ENCODE measurements around the gene RELB. TPM values are rescaled to one million over a fixed set of nuclear protein-coding genes. Genes with fewer than 3 reads are reported as not detected.

Gene RELB
- total and polyA plus RNA-seq, 10 of the 15 experiments (the other 5 are each of a cell fraction or from before 2014, with no cell fraction given): 0.66 to 43.8 (median 12.8) TPM

DNA sequence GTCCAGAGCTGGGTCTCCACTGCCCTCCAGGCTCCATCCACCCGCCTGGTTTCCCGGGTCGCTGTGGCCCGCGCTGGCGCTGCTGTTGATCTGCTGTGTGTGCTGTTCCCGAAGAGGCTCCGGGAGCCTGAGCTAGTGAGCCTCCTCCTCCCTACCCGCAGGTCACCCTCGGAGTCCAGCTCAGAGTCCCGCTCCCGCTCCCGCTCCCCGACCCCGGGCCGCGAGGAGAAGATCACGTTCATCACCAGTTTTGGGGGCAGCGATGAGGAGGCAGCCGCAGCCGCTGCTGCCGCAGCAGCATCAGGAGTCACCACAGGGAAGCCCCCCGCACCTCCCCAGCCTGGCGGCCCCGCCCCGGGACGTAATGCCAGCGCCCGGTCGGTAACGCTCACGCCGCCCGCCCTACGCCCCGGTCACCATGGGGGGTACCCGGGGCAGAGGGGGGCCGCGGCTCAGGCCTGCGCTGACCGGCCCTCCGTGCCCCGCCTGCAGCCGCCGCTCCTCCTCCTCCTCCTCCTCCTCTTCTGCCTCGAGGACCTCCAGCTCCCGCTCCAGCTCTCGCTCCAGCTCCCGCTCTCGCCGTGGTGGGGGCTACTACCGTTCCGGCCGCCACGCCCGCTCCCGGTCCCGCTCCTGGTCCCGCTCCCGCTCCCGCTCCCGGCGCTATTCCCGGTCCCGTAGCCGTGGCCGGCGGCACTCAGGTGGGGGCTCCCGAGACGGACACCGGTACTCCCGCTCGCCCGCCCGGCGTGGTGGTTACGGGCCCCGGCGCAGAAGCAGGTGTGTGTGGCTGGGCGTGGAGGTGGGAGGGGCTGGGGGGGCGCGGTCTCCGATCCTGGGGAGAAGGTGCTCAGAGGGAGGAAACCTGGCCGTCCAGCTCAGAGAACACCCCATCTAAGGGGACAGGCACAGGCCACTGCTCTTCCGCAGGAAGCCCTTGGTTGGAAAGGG lies 62.9 kb downstream of the RELB start:
- ChIA-PET SMC1A (ENCODE audit: uncharacterized antibody, unreplicated experiment) (no interaction called here), RAD21 (ENCODE audit: unreplicated experiment) (interaction anchor here (1.4 kb wide), 1 partner anchor 25 kb away, joined by 8 read pairs; the partner anchor contains the start of gene CLASRP), POLR2A (interaction anchor here (0.6 kb wide), 1 partner anchor 25 kb away, joined by 5 read pairs; no protein-coding TSS in a partner anchor), CTCF (interaction anchor here (0.6 to 1.4 kb wide), 2 partner anchors 75 to 796 kb away, joined by 3 read pairs; no protein-coding TSS in a partner anchor)
- intact Hi-C loops (cut with micrococcal nuclease; ENCODE audit: unreplicated experiment) (no loop called here), in situ Hi-C loops (cut with MboI) (no loop called here)
- Histone ChIP-seq H3K36me3 (ENCODE audit: control insufficient read depth in 2 of 2, insufficient read depth in 2 of 2, low read length in 1 of 2) (peaks cover 16 to 47% of the 10 kb centered on the region in 2 experiments), H3K4me3 (no peak overlapping the region), H3K4me2 (ENCODE audit: control insufficient read depth, insufficient read depth) (no peak overlapping the region), H3K27me3 (replicated peaks in 1 of 2; ENCODE audit: control insufficient read depth in 2 of 2, insufficient read depth in 2 of 2, low read length in 1 of 2) (no peaks in the 10 kb centered on the region), H2AFZ (ENCODE audit: control insufficient read depth, low read depth, low read length) (no peak overlapping the region), H3K27ac (ENCODE audit: control insufficient read depth, insufficient read depth) (no peak overlapping the region), H3K4me1 (ENCODE audit: control insufficient read depth, insufficient read depth, low read length) (no peaks in the 10 kb centered on the region), H3K9ac (ENCODE audit: control insufficient read depth, insufficient read depth, low read length) (no peak overlapping the region), H3K79me2 (ENCODE audit: control insufficient read depth, insufficient read depth, low read length) (no peaks in the 10 kb centered on the region), H4K20me1 (ENCODE audit: control insufficient read depth, insufficient read depth) (no peaks in the 10 kb centered on the region), H3K9me3 (replicated peaks; ENCODE audit: control insufficient read depth, insufficient read depth, low read length) (no peaks in the 10 kb centered on the region)
- 99% methylated on average over 67 of the region's 85 CpGs for WGBS (ENCODE audit: insufficient coverage, insufficient replicate concordance, low lambda C conversion rate, missing lambda C conversion rate)
- ATAC-seq (no peak), FAIRE-seq (no peak), DNase-seq (ENCODE audit: low read depth, low spot score) (no peak)
- no peak for TF ChIP-seq WRNIP1 (IDR thresholded peaks at IDR 0.05; ENCODE audit: borderline replicate concordance, low read depth, low read length)
- TF ChIP-seq POLR2A (IDR thresholded peaks at IDR 0.05; ENCODE audit: low read depth, low read length): peak; percentile 48; the same call in 1 of the 2 replicates
- BruUV-seq (replicated peaks): no TSS peak

DNA sequence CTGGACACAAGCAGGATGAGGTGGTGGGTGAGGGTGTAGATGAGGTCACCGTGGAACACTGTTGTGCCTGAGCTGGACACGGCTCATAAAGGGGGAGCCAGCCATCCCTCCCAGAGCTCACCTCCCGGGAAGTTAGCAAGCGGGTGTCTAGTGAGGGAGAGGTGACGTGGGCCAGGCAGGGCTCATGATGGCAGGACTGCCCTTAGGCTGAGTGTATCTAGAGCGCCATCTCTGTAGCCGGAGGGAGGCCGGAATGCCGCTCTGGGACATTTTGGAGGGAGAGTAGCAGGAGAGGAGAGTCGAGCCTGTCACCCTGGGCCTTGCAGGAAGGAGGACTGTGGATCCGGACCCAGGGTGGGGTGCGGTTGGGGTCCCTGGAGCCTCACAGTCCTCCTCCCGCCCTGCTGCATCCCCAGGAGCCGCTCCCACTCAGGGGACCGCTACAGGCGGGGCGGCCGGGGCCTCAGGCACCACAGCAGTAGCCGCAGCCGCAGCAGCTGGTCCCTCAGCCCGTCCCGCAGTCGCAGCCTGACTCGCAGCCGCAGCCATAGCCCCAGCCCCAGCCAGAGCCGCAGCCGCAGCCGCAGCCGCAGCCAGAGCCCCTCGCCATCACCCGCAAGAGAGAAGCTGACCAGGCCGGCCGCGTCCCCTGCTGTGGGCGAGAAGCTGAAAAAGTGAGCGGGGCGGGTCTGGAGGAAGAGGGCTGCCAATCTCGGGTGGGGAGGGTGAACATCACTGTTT lies 65.8 kb downstream of the RELB start:
- no peaks in the 10 kb centered on the region for H4K20me1 ChIP-seq (ENCODE audit: control insufficient read depth, insufficient read depth)
- intact Hi-C loops (cut with micrococcal nuclease; ENCODE audit: unreplicated experiment) (no loop called here), in situ Hi-C loops (cut with MboI) (no loop called here)
- H3K79me2 ChIP-seq (ENCODE audit: control insufficient read depth, insufficient read depth, low read length): no peaks in the 10 kb centered on the region
- H3K4me1 ChIP-seq (ENCODE audit: control insufficient read depth, insufficient read depth, low read length): no peaks in the 10 kb centered on the region
- H3K36me3 ChIP-seq (ENCODE audit: control insufficient read depth in 2 of 2, insufficient read depth in 2 of 2, low read length in 1 of 2): peaks cover 9 to 47% of the 10 kb centered on the region in 2 experiments
- no peak for ATAC-seq
- DNase-seq (ENCODE audit: low read depth, low spot score): no peak
- CTCF ChIA-PET: no interaction called here
- no peaks in the 10 kb centered on the region for H3K9me3 ChIP-seq (replicated peaks; ENCODE audit: control insufficient read depth, insufficient read depth, low read length)
- no peak overlapping the region for H3K27ac ChIP-seq (ENCODE audit: control insufficient read depth, insufficient read depth)
- H3K27me3 ChIP-seq (replicated peaks in 1 of 2; ENCODE audit: control insufficient read depth in 2 of 2, insufficient read depth in 2 of 2, low read length in 1 of 2): no peaks in the 10 kb centered on the region
- BruUV-seq (replicated peaks): no TSS peak
- no peak overlapping the region for H3K4me2 ChIP-seq (ENCODE audit: control insufficient read depth, insufficient read depth)
- TF ChIP-seq POLR2A (IDR thresholded peaks at IDR 0.05; ENCODE audit: low read depth, low read length) (0 out of 2 replicates have a peak, but pooled peaks have one; percentile 32), ASH2L (IDR thresholded peaks at IDR 0.05; ENCODE audit: borderline replicate concordance, low read depth) (no peak)
- no peak overlapping the region for H3K9ac ChIP-seq (ENCODE audit: control insufficient read depth, insufficient read depth, low read length)
- no peak for FAIRE-seq
- 97% methylated on average over 38 of the region's 38 CpGs for WGBS (ENCODE audit: insufficient coverage, insufficient replicate concordance, low lambda C conversion rate, missing lambda C conversion rate)
- SMC1A ChIA-PET (ENCODE audit: uncharacterized antibody, unreplicated experiment): no interaction called here
- H3K4me3 ChIP-seq: no peak overlapping the region
- POLR2A ChIA-PET: interaction anchor here (0.7 kb wide), 1 partner anchor 8 kb away, joined by 4 read pairs; no protein-coding TSS in a partner anchor
- H2AFZ ChIP-seq (ENCODE audit: control insufficient read depth, low read depth, low read length): no peak overlapping the region
- RAD21 ChIA-PET (ENCODE audit: unreplicated experiment): no interaction called here
